ENCODE results near the gene PDE10A.

DNA sequence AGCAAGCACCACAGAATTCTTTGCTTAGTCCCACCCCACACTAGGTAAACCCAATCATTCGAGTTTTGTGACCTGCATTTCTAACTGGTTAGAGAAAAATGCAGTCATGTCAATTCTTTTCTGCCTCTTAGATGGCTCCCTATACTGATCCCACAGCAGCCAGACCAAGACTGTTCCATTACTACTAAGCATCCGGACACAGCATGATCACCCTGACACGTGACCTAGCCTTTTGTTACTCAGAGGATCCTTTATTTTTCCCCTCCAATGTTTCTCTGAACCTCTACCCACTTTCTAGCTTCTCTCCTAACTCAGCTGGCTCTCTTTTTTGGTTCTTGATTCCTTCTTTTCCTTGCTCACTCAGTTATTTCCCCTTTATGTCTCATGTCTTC, 87.9 kb downstream of the PDE10A start:
- TF ChIP-seq GATA2 (IDR thresholded peaks at IDR 0.05; ENCODE audit: low read depth, low read length) (no peak), GATA3 (IDR thresholded peaks at IDR 0.05; ENCODE audit: low read depth, low read length) (no peak)

All from SH-SY5Y (cell line).